SK-N-SH (cell line): ENCODE results near the gene CLASP1. TPM values are rescaled to one million over a fixed set of nuclear protein-coding genes. Genes with fewer than 3 reads are reported as not detected.
A peak's percentile ranks its signal among the peaks of the same experiment; 100 is the strongest.

Experiments used
- CTCF ChIA-PET: fragments of 300-600, 350-600 bp; formaldehyde crosslinking; extraction: SDS; loops from one replicate; lab custom pipeline; 2021; lab: Yijun Ruan, JAX
- POLR2A ChIA-PET: fragments of 350-600 bp; sonication (Branson Sonifier 250); formaldehyde crosslinking; extraction: SDS; loops from one replicate; lab custom pipeline; 2020; ENCODE audit warnings: antibody characterized with exemption, inconsistent platforms; lab: Yijun Ruan, JAX
- DNase-seq: peaks from one replicate; pipeline ENCODE4 v3.0.0; 2012
- H2AFZ ChIP-seq: fragments of 200-600 bp; sonication (generic); 2 replicates; pipeline ENCODE4 v1.8.1; 2016; ENCODE audit warnings: antibody characterized with exemption, mild to moderate bottlenecking, low read depth
- H3F3A ChIP-seq: fragments of 200-600 bp; sonication (generic); replicated peaks from 2 replicates; pipeline ENCODE3; 2016; ENCODE audit warnings: antibody characterized with exemption, mild to moderate bottlenecking; ENCODE audit not compliant: insufficient read depth
- H3K27ac ChIP-seq, 2 experiments: fragments of 200-500 bp in 1 of 2; fragments of 200-600 bp in 1 of 2; sonication (Bioruptor generic) in 1 of 2; sonication (generic), shearing (Covaris generic) in 1 of 2; 2 replicates each; pipeline versions ENCODE4 v1.5.1 to v1.6.1; 2014 to 2016; ENCODE audit warnings: low read depth in 2 of 2, inconsistent platforms in 1 of 2, low read length in 1 of 2, mild to moderate bottlenecking in 1 of 2, mixed read lengths in 1 of 2
- H3K27me3 ChIP-seq: fragments of 200-600 bp; sonication (generic), shearing (Covaris generic); 2 replicates; pipeline ENCODE4 v1.6.1; 2016; ENCODE audit warnings: mixed run types; ENCODE audit not compliant: insufficient read depth
- H3K36me3 ChIP-seq, 2 experiments: fragments of 200-500 bp in 1 of 2; fragments of 200-600 bp in 1 of 2; sonication (Bioruptor generic) in 1 of 2; sonication (generic) in 1 of 2; replicated peaks in 1 of 2; 2 replicates each; pipeline versions ENCODE3 to v1.5.1; 2014 to 2016; ENCODE audit warnings: low read length in 1 of 2, mild to moderate bottlenecking in 1 of 2; ENCODE audit not compliant: insufficient read depth in 2 of 2, control insufficient read depth in 1 of 2
- H3K4me1 ChIP-seq, 2 experiments: fragments of 200-500 bp in 1 of 2; fragments of 200-600 bp in 1 of 2; sonication (Bioruptor generic) in 1 of 2; sonication (generic), shearing (Covaris generic) in 1 of 2; 2 replicates each; pipeline versions ENCODE4 v1.5.1 to v1.6.1; 2014 to 2016; ENCODE audit warnings: low read depth in 1 of 2, low read length in 1 of 2, mixed run types in 1 of 2; ENCODE audit not compliant: insufficient read depth in 2 of 2, control insufficient read depth in 1 of 2
- H3K4me2 ChIP-seq: fragments of 200-600 bp; sonication (generic), shearing (Covaris generic); 2 replicates; pipeline ENCODE4 v1.6.1; 2017; ENCODE audit warnings: mixed run types
- H3K4me3 ChIP-seq, 2 experiments: fragments of 200-500 bp in 1 of 2; fragments of 200-600 bp in 1 of 2; sonication (Bioruptor generic) in 1 of 2; sonication (generic), shearing (Covaris generic) in 1 of 2; 2 replicates each; pipeline versions ENCODE4 v1.5.1 to v1.8.1; 2014 to 2016; ENCODE audit warnings: low read depth in 2 of 2, inconsistent platforms in 1 of 2, low read length in 1 of 2, mild to moderate bottlenecking in 1 of 2, mixed read lengths in 1 of 2, moderate library complexity in 1 of 2
- H3K79me2 ChIP-seq: fragments of 200-600 bp; sonication (generic); 2 replicates; pipeline ENCODE4 v1.8.1; 2017; ENCODE audit warnings: mild to moderate bottlenecking; ENCODE audit not compliant: insufficient read depth
- H3K9ac ChIP-seq: fragments of 200-600 bp; sonication (generic); 2 replicates; pipeline ENCODE4 v1.6.1; 2017; ENCODE audit warnings: mixed run types
- H3K9me2 ChIP-seq: fragments of 200-600 bp; sonication (generic); 2 replicates; pipeline ENCODE4 v1.6.1; 2017; ENCODE audit warnings: mixed run types
- H3K9me3 ChIP-seq: fragments of 200-600 bp; sonication (generic); 2 replicates; pipeline ENCODE4 v1.6.1; 2017; ENCODE audit warnings: mixed run types, mild to moderate bottlenecking, moderate library complexity
- H4K20me1 ChIP-seq: fragments of 200-600 bp; sonication (generic); 2 replicates; pipeline ENCODE4 v1.6.1; 2017; ENCODE audit warnings: mild to moderate bottlenecking, mixed run types; ENCODE audit not compliant: insufficient read depth
- CHD2 ChIP-seq: fragments of 150-350 bp; IDR thresholded peaks from 2 replicates; pipeline ENCODE4 v1.6.1; 2018; ENCODE audit warnings: low read length; ENCODE audit not compliant: partially characterized antibody
- EP300 ChIP-seq, 2 experiments: IDR thresholded peaks; 2 replicates each; pipeline versions ENCODE4 v1.4.0 to v1.6.1; 2012; ENCODE audit warnings: borderline replicate concordance in 1 of 2, low read depth in 1 of 2, low read length in 1 of 2
- EZH2phosphoT487 ChIP-seq: fragments of 200-600 bp; sonication (generic); IDR thresholded peaks from 2 replicates; pipeline ENCODE4 v1.6.1; 2017; ENCODE audit warnings: low read depth, mixed run types, mild to moderate bottlenecking, antibody characterized with exemption, moderate library complexity, borderline replicate concordance
- FOSL2 ChIP-seq: IDR thresholded peaks from 2 replicates; pipeline ENCODE4 v1.4.0; 2012; ENCODE audit warnings: low read depth, mild to moderate bottlenecking, moderate library complexity, borderline replicate concordance
- FOXJ3 ChIP-seq: sonication (generic); formaldehyde crosslinking; IDR thresholded peaks from 2 replicates; pipeline ENCODE4 v1.5.1; 2020; ENCODE audit warnings: mild to moderate bottlenecking, missing genetic modification reagents
- GABPA ChIP-seq: IDR thresholded peaks from 2 replicates; pipeline ENCODE4 v1.4.0; 2012; ENCODE audit warnings: low read depth, mild to moderate bottlenecking
- IRF3 ChIP-seq: fragments of 150-350 bp; IDR thresholded peaks from 2 replicates; pipeline ENCODE4 v1.6.1; 2016; ENCODE audit warnings: mild to moderate bottlenecking, low read depth, low read length
- JUND ChIP-seq: IDR thresholded peaks from 2 replicates; pipeline ENCODE4 v1.4.0; 2012
- MAX ChIP-seq: IDR thresholded peaks from 2 replicates; pipeline ENCODE4 v1.4.0; 2012; ENCODE audit warnings: low read depth
- MXI1 ChIP-seq: IDR thresholded peaks from 2 replicates; pipeline ENCODE4 v1.6.1; 2012; ENCODE audit warnings: mild to moderate bottlenecking, low read depth, low read length, improper control_type of control experiment
- NFIC ChIP-seq: IDR thresholded peaks from 2 replicates; pipeline ENCODE4 v1.4.0; 2012; ENCODE audit warnings: borderline replicate concordance
- NRF1 ChIP-seq: IDR thresholded peaks from 2 replicates; pipeline ENCODE4 v1.6.1; 2012; ENCODE audit warnings: low read depth, mild to moderate bottlenecking, low read length
- PBX3 ChIP-seq: IDR thresholded peaks from 2 replicates; pipeline ENCODE4; 2012
- POLR2AphosphoS5 ChIP-seq: IDR thresholded peaks from 2 replicates; pipeline ENCODE4 v1.6.1; 2012; ENCODE audit warnings: low read depth, low read length
- RAD21 ChIP-seq: IDR thresholded peaks from 2 replicates; pipeline ENCODE4 v1.6.1; 2012; ENCODE audit warnings: mild to moderate bottlenecking, low read length
- REST ChIP-seq: IDR thresholded peaks from 2 replicates; pipeline ENCODE4 v1.6.1; 2012; ENCODE audit warnings: mild to moderate bottlenecking, low read depth, low read length, moderate library complexity
- RXRA ChIP-seq: IDR thresholded peaks from 2 replicates; pipeline ENCODE4 v1.4.0; 2012; ENCODE audit warnings: low read depth, mild to moderate bottlenecking, borderline replicate concordance
- SMC3 ChIP-seq: IDR thresholded peaks from 2 replicates; pipeline ENCODE4 v1.6.1; 2012; ENCODE audit warnings: low read depth, low read length, improper control_type of control experiment
- TCF12 ChIP-seq: IDR thresholded peaks from 2 replicates; pipeline ENCODE4 v1.4.0; 2012
- TEAD4 ChIP-seq: IDR thresholded peaks from 2 replicates; pipeline ENCODE4 v1.4.0; 2012; ENCODE audit warnings: mild to moderate bottlenecking, borderline replicate concordance; ENCODE audit not compliant: insufficient read depth
- USF1 ChIP-seq: IDR thresholded peaks from 2 replicates; pipeline ENCODE4 v1.4.0; 2012; ENCODE audit warnings: low read depth, borderline replicate concordance
- YY1 ChIP-seq: IDR thresholded peaks from 2 replicates; pipeline ENCODE4 v1.4.0; 2012; ENCODE audit warnings: low read depth, mild to moderate bottlenecking
- ZBTB33 ChIP-seq: IDR thresholded peaks from 2 replicates; pipeline ENCODE4 v1.4.0; 2012; ENCODE audit warnings: low read depth, borderline replicate concordance
- WGBS: methylation state at CpG from one replicate; pipeline ENCODE4 v1.1.6; 2017; ENCODE audit warnings: low lambda C conversion rate; 5-methylcytosine and 5-hydroxymethylcytosine counted together
- polyA plus RNA-seq, 3 experiments: library from polyadenylated mRNA; depleted of rRNA; stranded (reverse); fragments of >200 nt; gene quantifications; 2 replicates each; pipeline ENCODE4 v1.2.3, GENCODE V29; 2012

Gene CLASP1
- polyA plus RNA-seq, 1 of the 3 experiments (the other 2 are of a cell fraction), result 4.9 TPM

GRCh38 chr2:121689356-121689755 is 40.1 kb upstream of the CLASP1 start (continued):
- TF ChIP-seq REST, result no peak
- TF ChIP-seq SMC3, result peak; percentile 67
- TF ChIP-seq EP300 (IDR thresholded peaks at IDR 0.05; ENCODE audit: borderline replicate concordance in 1 of 2, low read depth in 1 of 2, low read length in 1 of 2), result peak in 1 of 2 experiments; percentile 48; a peak in 1 of 4 replicates
- TF ChIP-seq EZH2phosphoT487, result no peak
- peak; percentile 74 for TF ChIP-seq RAD21
- TF ChIP-seq GABPA, result no peak
- TF ChIP-seq TCF12, result no peak
- no peak for TF ChIP-seq RXRA

GRCh38 chr2:121688820-121689219 is 39.6 kb upstream of the CLASP1 start:
- Histone ChIP-seq H3K4me2 (no peak overlapping the region), H3K27ac (no peak overlapping the region), H3K27me3 (no peaks in the 10 kb centered on the region), H3K9me3 (no peaks in the 10 kb centered on the region), H3F3A (no peaks in the 10 kb centered on the region), H3K4me1 (peaks cover 0 to 6% of the 10 kb centered on the region in 2 experiments; a peak in 1 of 4 replicates), H4K20me1 (no peaks in the 10 kb centered on the region), H3K4me3 (no peak overlapping the region), H3K9ac (no peak overlapping the region), H2AFZ (no peak overlapping the region), H3K9me2 (no peaks in the 10 kb centered on the region), H3K36me3 (no peaks in the 10 kb centered on the region), H3K79me2 (no peaks in the 10 kb centered on the region)
- 93% methylated on average over 2 of the region's 2 CpGs for WGBS
- CTCF ChIA-PET, result interaction anchor here (0.9 to 2.9 kb wide), 10 partner anchors 10 to 276 kb away, joined by 3 to 17 read pairs (median 5); partner anchors contain the start of gene RNU4ATAC
- POLR2A ChIA-PET, result interaction anchor here (1.3 to 1.4 kb wide), 2 partner anchors 39 to 158 kb away, joined by 5 to 7 read pairs; partner anchors contain the start of gene RNU4ATAC
- DNase-seq, result no peak
- TF ChIP-seq MAX (no peak), NFIC (no peak), ZBTB33 (no peak), YY1 (no peak), USF1 (no peak), CHD2 (no peak), POLR2AphosphoS5 (no peak), GABPA (no peak), MXI1 (no peak), PBX3 (no peak), JUND (no peak), EP300 (IDR thresholded peaks at IDR 0.05; ENCODE audit: borderline replicate concordance in 1 of 2, low read depth in 1 of 2, low read length in 1 of 2) (no peak), IRF3 (no peak), FOXJ3 (no peak), SMC3 (no peak), NRF1 (no peak), FOSL2 (no peak), TEAD4 (no peak), EZH2phosphoT487 (no peak)
